ENCODE results near the gene GOLGA6L22.
"Not testable (repeated sequence)": the region's sequence is repeated elsewhere in the genome, so short reads cannot be mapped to it uniquely, and the experiment has no call there.

DNA sequence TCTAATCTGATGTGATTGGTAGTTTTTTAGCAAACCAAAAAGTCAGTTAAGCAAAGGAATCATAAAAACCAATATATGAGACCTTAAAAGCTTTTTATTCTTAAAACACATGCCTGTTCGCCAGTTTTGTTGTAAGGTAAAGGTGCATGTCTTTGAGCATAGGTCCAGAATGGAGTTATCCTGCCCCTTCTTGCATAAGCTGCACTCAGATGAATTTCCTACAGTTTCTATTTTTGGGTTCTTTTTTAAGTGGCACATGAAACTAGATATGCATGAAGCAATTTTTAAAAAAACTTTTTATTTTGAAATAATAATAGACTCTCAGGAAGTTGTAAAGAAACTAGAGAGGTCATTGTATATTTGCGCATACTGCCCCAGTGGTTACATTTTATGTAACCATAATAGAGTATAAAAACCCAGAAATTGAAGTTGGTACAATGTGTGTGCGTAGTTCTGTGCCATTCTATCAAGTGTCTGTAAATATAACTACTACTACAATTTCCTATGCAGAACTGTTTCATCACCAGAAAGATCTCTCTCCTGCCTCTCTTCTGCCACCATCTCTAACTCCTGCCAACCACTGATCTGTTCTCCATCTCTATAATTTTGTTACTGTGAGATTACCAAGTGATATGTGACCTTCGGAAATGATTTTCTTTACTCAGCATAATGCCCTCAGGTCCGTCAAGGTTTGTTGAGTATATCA, 39.7 kb downstream of the GOLGA6L22 start:
- TF ChIP-seq POLR2A (IDR thresholded peaks at IDR 0.05; ENCODE audit: low read length); GATA1 (IDR thresholded peaks at IDR 0.05; ENCODE audit: low read depth, low read length): not testable (repeated sequence)

Measured in erythroblast (primary cell).